Cardiac fibroblast (primary cell): ENCODE data around the gene WDR64.
A peak's percentile ranks its signal among the peaks of the same experiment; 100 is the strongest.

Source experiments
- DNase-seq, 2 donors: peaks; one replicate each; pipeline versions ENCODE4 v3.0.0 to v3.0.0-alpha.2; 2010; ENCODE audit warnings: low read depth in 2 of 2
- H3K4me3 ChIP-seq, 2 donors: replicated peaks in 1 of 2; 1 replicate in 1 of 2; 2 replicates in 1 of 2; pipeline ENCODE4 v1.5.1; 2011; ENCODE audit warnings: low read depth in 2 of 2, low read length in 2 of 2, mild to moderate bottlenecking in 2 of 2, moderate library complexity in 1 of 2
- CTCF ChIP-seq: IDR thresholded peaks from one replicate; pipeline ENCODE4 v1.5.1; 2011; ENCODE audit warnings: low read depth, mild to moderate bottlenecking, low read length, inconsistent platforms

The WDR64 gene

GRCh38 chr1:241848686-241849344 is 196.7 kb downstream of the WDR64 start:
- no peak for TF ChIP-seq CTCF
- peak overlapping the region; percentile 79 to 96 for H3K4me3 ChIP-seq
- DNase-seq = no peak

- TF ChIP-seq CTCF = no peak
- H3K4me3 ChIP-seq = peak overlapping the region in 1 of 2 donors; percentile 96
- no peak for DNase-seq
Measured at GRCh38 chr1:241849345-241849695, 197.2 kb downstream of the WDR64 start.
